PC-3 (cell line): Measurements from ENCODE around the gene CCBE1. TPM values are rescaled to one million over a fixed set of nuclear protein-coding genes. Genes with fewer than 3 reads are reported as not detected.

Experiments
- ATAC-seq: fragments of 200-7000 bp; cut with Tn5 transposase; 2 replicates; pipeline ENCODE4 v1.9.1; 2020; ENCODE audit warnings: mild to moderate bottlenecking, moderate library complexity
- BruUV-seq: library from RNA; stranded (reverse); fragments of 400-500 nt; replicated peaks from 2 replicates; lab custom pipeline; 2021; lab: Mats Ljungman, UMichigan
- CTCF ChIA-PET: fragments of 300-600 bp; sonication (Branson Sonifier 250); formaldehyde crosslinking; loops from one replicate; lab custom pipeline; 2022; ENCODE audit warnings: antibody characterized with exemption; lab: Charles Lee
- POLR2A ChIA-PET: fragments of 300-600 bp; sonication (Branson Sonifier 250); formaldehyde crosslinking; loops from one replicate; lab custom pipeline; 2022; ENCODE audit warnings: antibody characterized with exemption; ENCODE audit not compliant: unreplicated experiment; lab: Charles Lee
- DNase-seq: peaks from one replicate; pipeline ENCODE4 v3.0.0-alpha.2; 2015
- H2AFZ ChIP-seq: fragments of 300-600 bp; sonication (generic); 2 replicates; pipeline ENCODE4 v1.6.0; 2016; ENCODE audit warnings: antibody characterized with exemption, low read length
- H3F3A ChIP-seq: fragments of 300-600 bp; sonication (generic); one replicate; pipeline ENCODE4 v1.6.0; 2017; ENCODE audit warnings: antibody characterized with exemption, low read length, control low read depth, mild to moderate bottlenecking; ENCODE audit not compliant: unreplicated experiment
- H3K27ac ChIP-seq: fragments of 300-600 bp; sonication (generic); 2 replicates; pipeline ENCODE4 v1.5.1; 2016; ENCODE audit warnings: mild to moderate bottlenecking, low read length
- H3K27me3 ChIP-seq: fragments of 300-600 bp; sonication (generic); 2 replicates; pipeline ENCODE4 v1.6.1; 2016; ENCODE audit warnings: low read length, mixed read lengths
- H3K36me3 ChIP-seq: fragments of 300-600 bp; sonication (generic); 2 replicates; pipeline ENCODE4 v1.6.1; 2016; ENCODE audit warnings: low read depth, mixed run types, low read length, mixed read lengths
- H3K4me1 ChIP-seq: fragments of 300-600 bp; sonication (generic); 2 replicates; pipeline ENCODE4 v1.5.1; 2016; ENCODE audit warnings: low read length; ENCODE audit not compliant: insufficient read depth
- H3K4me2 ChIP-seq: fragments of 300-600 bp; sonication (generic); 2 replicates; pipeline ENCODE4 v1.6.0; 2016; ENCODE audit warnings: low read length
- H3K4me3 ChIP-seq: fragments of 300-600 bp; sonication (generic); 2 replicates; pipeline ENCODE4 v1.5.1; 2016; ENCODE audit warnings: mild to moderate bottlenecking, low read length, mixed read lengths
- H3K79me2 ChIP-seq: fragments of 300-600 bp; sonication (generic); 2 replicates; pipeline ENCODE4 v1.6.1; 2017; ENCODE audit warnings: low read length, mixed read lengths
- H3K9ac ChIP-seq: fragments of 300-600 bp; sonication (generic); 2 replicates; pipeline ENCODE4 v1.6.0; 2016; ENCODE audit warnings: mild to moderate bottlenecking, low read length
- H3K9me2 ChIP-seq: fragments of 300-600 bp; sonication (generic); replicated peaks from 2 replicates; pipeline ENCODE4 v1.6.1; 2016; ENCODE audit warnings: mixed run types, low read length, mixed read lengths
- H3K9me3 ChIP-seq: fragments of 300-600 bp; sonication (generic); 2 replicates; pipeline ENCODE4 v1.6.1; 2016; ENCODE audit warnings: low read length, mixed read lengths
- H4K20me1 ChIP-seq: fragments of 300-600 bp; sonication (generic); 2 replicates; pipeline ENCODE4 v1.6.1; 2016; ENCODE audit warnings: low read length, mixed read lengths
- CTCF ChIP-seq: fragments of 300-600 bp; sonication (generic); conservative IDR thresholded peaks from 2 replicates; pipeline ENCODE4 v1.5.1; 2017; ENCODE audit warnings: antibody characterized with exemption, low read depth, mild to moderate bottlenecking, low read length
- EZH2 ChIP-seq: fragments of 300-600 bp; sonication (generic); IDR thresholded peaks from one replicate; pipeline ENCODE4 v1.6.1; 2017; ENCODE audit warnings: antibody characterized with exemption, mild to moderate bottlenecking, low read length; ENCODE audit not compliant: unreplicated experiment
- EZH2phosphoT487 ChIP-seq: fragments of 300-600 bp; sonication (generic); IDR thresholded peaks from 2 replicates; pipeline ENCODE4 v1.6.1; 2018; ENCODE audit warnings: mild to moderate bottlenecking, antibody characterized with exemption, low read length, borderline replicate concordance
- intact Hi-C: fragments of 100-400 bp; cut with micrococcal nuclease; formaldehyde crosslinking; loops from 2 replicates; pipeline ENCODE4 v1.9.0; 2023
- total RNA-seq: library from RNA; depleted of rRNA; stranded (reverse); fragments of >200 nt; gene quantifications from 2 replicates; pipeline ENCODE4 v1.2.3, GENCODE V29; 2014

Gene CCBE1
- total RNA-seq, 1 experiment from 2014 or later: 13.9 TPM

GRCh38 chr18:59451073-59451472 is 246.2 kb downstream of the CCBE1 start:
- ChIA-PET POLR2A (no interaction called here), CTCF (no interaction called here)
- Histone ChIP-seq H3K27ac (no peak overlapping the region), H2AFZ (no peak overlapping the region), H3K36me3 (no peaks in the 10 kb centered on the region), H3K79me2 (no peaks in the 10 kb centered on the region), H3K9ac (no peak overlapping the region), H4K20me1 (no peaks in the 10 kb centered on the region), H3K9me3 (no peaks in the 10 kb centered on the region), H3K27me3 (no peaks in the 10 kb centered on the region), H3K4me3 (no peak overlapping the region), H3K4me1 (no peaks in the 10 kb centered on the region), H3K9me2 (no peaks in the 10 kb centered on the region), H3K4me2 (no peak overlapping the region), H3F3A (no peaks in the 10 kb centered on the region)
- intact Hi-C loops: no loop called here
- no peak for TF ChIP-seq CTCF
- no peak for TF ChIP-seq EZH2
- TF ChIP-seq EZH2phosphoT487: no peak
- ATAC-seq (no peak), DNase-seq (no peak)
- BruUV-seq: no TSS peak

- ATAC-seq (no peak), DNase-seq (no peak)
- Histone ChIP-seq H3K4me2 (no peak overlapping the region), H3K4me1 (no peaks in the 10 kb centered on the region), H3F3A (no peaks in the 10 kb centered on the region), H3K79me2 (no peaks in the 10 kb centered on the region), H3K36me3 (no peaks in the 10 kb centered on the region), H3K27me3 (no peaks in the 10 kb centered on the region), H3K9me3 (no peaks in the 10 kb centered on the region), H3K9me2 (no peaks in the 10 kb centered on the region), H4K20me1 (no peaks in the 10 kb centered on the region), H2AFZ (no peak overlapping the region), H3K27ac (no peak overlapping the region), H3K4me3 (no peak overlapping the region), H3K9ac (no peak overlapping the region)
- no peak for TF ChIP-seq EZH2phosphoT487
- no peak for TF ChIP-seq EZH2
- no peak for TF ChIP-seq CTCF
- CTCF ChIA-PET: no interaction called here
- no TSS peak for BruUV-seq
- POLR2A ChIA-PET: no interaction called here
- intact Hi-C loops: no loop called here
Measured at GRCh38 chr18:59448546-59448945, 248.7 kb downstream of the CCBE1 start.

GRCh38 chr18:59446012-59446411 is 251.2 kb downstream of the CCBE1 start:
- Histone ChIP-seq H3K79me2 (no peaks in the 10 kb centered on the region), H3K9ac (no peak overlapping the region), H4K20me1 (no peaks in the 10 kb centered on the region), H3F3A (no peaks in the 10 kb centered on the region), H3K4me1 (no peaks in the 10 kb centered on the region), H3K9me2 (no peaks in the 10 kb centered on the region), H3K4me3 (no peak overlapping the region), H3K27ac (no peak overlapping the region), H3K4me2 (no peak overlapping the region), H3K9me3 (no peaks in the 10 kb centered on the region), H2AFZ (no peak overlapping the region), H3K36me3 (no peaks in the 10 kb centered on the region), H3K27me3 (no peaks in the 10 kb centered on the region)
- no TSS peak for BruUV-seq
- no peak for ATAC-seq
- no peak for DNase-seq
- CTCF ChIA-PET: interaction anchor here (0.7 kb wide), 1 partner anchor 362 kb away, joined by 4 read pairs; no protein-coding TSS in a partner anchor
- intact Hi-C loops: no loop called here
- TF ChIP-seq CTCF: no peak
- TF ChIP-seq EZH2: no peak
- TF ChIP-seq EZH2phosphoT487: no peak
- POLR2A ChIA-PET: no interaction called here
